ENCODE measurements around the gene CAMK1D. TPM values are rescaled to one million over a fixed set of nuclear protein-coding genes. Genes with fewer than 3 reads are reported as not detected.

The CAMK1D gene
- total and polyA plus RNA-seq, 10 of the 15 experiments (the other 5 are each of a cell fraction or from before 2014, with no cell fraction given), result 2.1 to 35.5 (median 14.7) TPM

DNA sequence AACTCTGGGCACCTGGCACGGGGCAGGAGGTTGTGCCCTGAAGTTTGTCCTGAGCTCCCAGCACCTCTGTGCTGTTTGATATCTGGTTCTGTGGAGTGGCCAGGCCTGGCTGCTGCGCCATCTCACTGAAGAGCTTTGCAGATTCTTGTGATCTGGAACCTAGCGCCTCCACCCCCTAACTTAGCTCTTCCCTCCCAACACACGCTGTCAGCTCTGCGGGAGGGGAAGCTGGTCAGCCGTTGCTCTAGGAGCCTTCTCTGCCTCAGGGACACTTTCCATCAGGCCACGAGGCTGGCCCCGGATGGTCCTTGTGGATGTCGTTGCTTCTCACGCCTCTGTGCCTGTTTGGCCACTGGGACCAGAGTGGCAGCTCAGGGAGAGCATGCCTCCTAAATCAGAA lies 438.9 kb downstream of the CAMK1D start:
- no peak overlapping the region for H3K27ac ChIP-seq (ENCODE audit: control insufficient read depth, insufficient read depth)
- FAIRE-seq (no peak), DNase-seq (ENCODE audit: low read depth, low spot score) (no peak), ATAC-seq (no peak)
- H3K4me2 ChIP-seq (ENCODE audit: control insufficient read depth, insufficient read depth), result no peak overlapping the region
- H3K9me3 ChIP-seq (replicated peaks; ENCODE audit: control insufficient read depth, insufficient read depth, low read length), result no peaks in the 10 kb centered on the region
- no peak overlapping the region for H3K4me3 ChIP-seq
- no peak overlapping the region for H2AFZ ChIP-seq (ENCODE audit: control insufficient read depth, low read depth, low read length)
- no TSS peak for BruUV-seq (replicated peaks)
- H3K4me1 ChIP-seq (ENCODE audit: control insufficient read depth, insufficient read depth, low read length), result no peaks in the 10 kb centered on the region
- no peaks in the 10 kb centered on the region for H4K20me1 ChIP-seq (ENCODE audit: control insufficient read depth, insufficient read depth)
- intact Hi-C loops (cut with micrococcal nuclease; ENCODE audit: unreplicated experiment) (loop anchor here (10.0 kb wide), 1 partner anchor 117 kb away; no protein-coding TSS in a partner anchor), in situ Hi-C loops (cut with MboI) (no loop called here)
- H3K79me2 ChIP-seq (ENCODE audit: control insufficient read depth, insufficient read depth, low read length), result no peaks in the 10 kb centered on the region
- ChIA-PET POLR2A (no interaction called here), SMC1A (ENCODE audit: uncharacterized antibody, unreplicated experiment) (no interaction called here), RAD21 (ENCODE audit: unreplicated experiment) (no interaction called here), CTCF (no interaction called here)
- no peak overlapping the region for H3K9ac ChIP-seq (ENCODE audit: control insufficient read depth, insufficient read depth, low read length)
- no peaks in the 10 kb centered on the region for H3K27me3 ChIP-seq (replicated peaks in 1 of 2; ENCODE audit: control insufficient read depth in 2 of 2, insufficient read depth in 2 of 2, low read length in 1 of 2)
- H3K36me3 ChIP-seq (ENCODE audit: control insufficient read depth in 2 of 2, insufficient read depth in 2 of 2, low read length in 1 of 2), result no peaks in the 10 kb centered on the region
- 93% methylated on average over 10 of the region's 10 CpGs for WGBS (ENCODE audit: insufficient coverage, insufficient replicate concordance, low lambda C conversion rate, missing lambda C conversion rate)
- no peak for TF ChIP-seq POLR2AphosphoS5 (IDR thresholded peaks at IDR 0.05; ENCODE audit: low read length)
- TF ChIP-seq BCL11A (IDR thresholded peaks at IDR 0.05; ENCODE audit: low read depth, low read length), result no peak
- TF ChIP-seq MXI1 (IDR thresholded peaks at IDR 0.05; ENCODE audit: low read depth, low read length), result no peak
- TF ChIP-seq CHD4 (IDR thresholded peaks at IDR 0.05), result no peak
- no peak for TF ChIP-seq ZZZ3 (IDR thresholded peaks at IDR 0.05; ENCODE audit: control insufficient read depth, insufficient read length, low read depth)
- no peak for TF ChIP-seq E2F8 (IDR thresholded peaks at IDR 0.05; ENCODE audit: low read depth, partially characterized antibody)
- no peak for TF ChIP-seq SREBF1 (IDR thresholded peaks at IDR 0.05; ENCODE audit: low read length)
- no peak for TF ChIP-seq TBL1XR1 (IDR thresholded peaks at IDR 0.05; ENCODE audit: low read depth, low read length)
- no peak for TF ChIP-seq ZNF384 (IDR thresholded peaks at IDR 0.05; ENCODE audit: borderline replicate concordance, low read depth, low read length)

All from GM12878 (cell line).